ENCODE results near the gene NUP214. TPM values are rescaled to one million over a fixed set of nuclear protein-coding genes. Genes with fewer than 3 reads are reported as not detected.

The NUP214 gene
- total and polyA plus RNA-seq, 2 of the 8 experiments (the other 6 are each of a cell fraction or from before 2014, with no cell fraction given) = 28.6 to 50.2 TPM

GRCh38 chr9:131080589-131080988 is 44.8 kb upstream of the NUP214 start (continued):
- TF ChIP-seq KDM5A (IDR thresholded peaks at IDR 0.05; ENCODE audit: low read length) (no peak), KDM1A (IDR thresholded peaks at IDR 0.05; ENCODE audit: borderline replicate concordance, low read length) (no peak), POLR2AphosphoS5 (IDR thresholded peaks at IDR 0.05; ENCODE audit: low read depth, low read length) (no peak), FOSL1 (IDR thresholded peaks at IDR 0.05; ENCODE audit: insufficient read depth, low read depth, low read length) (no peak), SUZ12 (IDR thresholded peaks at IDR 0.05; ENCODE audit: low read length) (no peak), ZNF274 (IDR thresholded peaks at IDR 0.05; ENCODE audit: borderline replicate concordance, extremely low read depth, low read length) (no peak)

All from H1 (cell line).